ENCODE data around the gene NXT1.

DNA sequence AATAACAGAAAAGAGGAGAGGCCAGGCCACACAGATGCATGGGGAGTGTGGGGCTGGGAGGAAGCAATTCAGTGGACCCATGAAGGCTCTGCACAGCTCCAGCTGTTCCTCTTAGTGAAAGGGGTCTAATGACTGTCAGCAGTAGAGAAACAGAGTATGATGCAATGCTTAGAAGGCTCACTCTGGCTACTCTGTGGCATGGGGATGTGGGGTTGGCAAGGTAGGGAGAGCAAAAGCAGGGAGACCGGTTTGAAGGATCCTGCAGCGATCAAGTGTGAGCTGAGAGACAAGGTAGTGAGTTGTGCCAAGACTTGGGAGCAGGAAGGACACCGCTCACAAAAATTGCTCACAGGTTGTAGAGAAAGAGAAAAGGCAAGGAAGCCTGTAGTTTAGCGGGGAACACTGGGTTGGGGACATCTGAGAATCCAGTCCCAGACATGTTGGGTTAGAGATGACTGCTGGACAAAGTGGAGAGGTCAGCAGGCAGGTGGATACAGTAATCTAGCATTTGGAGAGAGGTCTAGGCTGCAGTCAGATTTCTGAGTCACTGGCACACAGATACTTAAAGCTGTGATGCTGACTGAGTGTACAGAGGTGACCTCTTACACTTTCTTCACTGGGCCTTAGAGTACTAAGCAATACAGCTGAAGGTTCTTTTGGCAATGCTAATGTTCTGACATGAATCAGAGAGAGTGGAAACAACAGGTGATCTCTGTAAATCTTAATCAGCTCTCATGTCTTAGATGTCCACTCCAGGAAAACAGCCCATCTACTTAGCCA is 43.6 kb downstream of the NXT1 start:
- TF ChIP-seq CTCF (conservative IDR thresholded peaks at IDR 0.05) (no peak), ZFX (IDR thresholded peaks at IDR 0.05) (no peak)

All from C4-2B (cell line).